Measurements from ENCODE around the gene TBC1D22A.

Gene TBC1D22A

GRCh38 chr22:46762238-46763050 is at the start of gene TBC1D22A:
TBC1D22A (plus strand) TSS chr22:46762650; CDS start chr22:46762787, 137 bp downstream.
- H3K27me3 ChIP-seq (ENCODE audit: insufficient read depth, low read length) = no peaks in the 10 kb centered on the region
- H3K9me3 ChIP-seq (ENCODE audit: low read length) = no peaks in the 10 kb centered on the region
- peak within 1 kb of the TSS; percentile 11 for H2AFZ ChIP-seq (ENCODE audit: low read depth, low read length)
- peaks cover 20% of the 10 kb centered on the region for H3K4me1 ChIP-seq (ENCODE audit: insufficient read depth, low read length)
- H3K4me3 ChIP-seq (ENCODE audit: low read length) = peak within 1 kb of the TSS; percentile 61
- H3K36me3 ChIP-seq (ENCODE audit: insufficient read depth, low read length) = peaks cover 2% of the 10 kb centered on the region

DNA sequence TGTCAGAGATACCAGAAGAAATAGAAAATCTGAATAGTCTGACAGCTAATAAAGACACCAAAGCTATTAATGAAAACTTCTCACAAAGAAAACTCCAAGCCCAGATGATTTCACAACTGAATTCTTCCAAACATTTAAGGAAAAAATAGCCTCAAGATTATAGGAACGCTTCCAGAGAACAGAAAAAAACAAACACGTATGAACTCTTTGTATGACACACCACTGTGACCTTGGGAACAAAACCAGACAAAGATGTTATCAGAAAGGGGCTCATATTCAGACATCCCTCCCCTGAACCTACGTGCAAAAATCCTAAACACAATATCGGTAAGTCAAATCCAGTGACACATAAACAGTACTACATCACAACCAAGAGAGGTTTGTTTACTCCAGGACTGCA is 47.9 kb upstream of the TBC1D22A start:
- H3K36me3 ChIP-seq (ENCODE audit: insufficient read depth, low read length) = peaks cover 73% of the 10 kb centered on the region

DNA sequence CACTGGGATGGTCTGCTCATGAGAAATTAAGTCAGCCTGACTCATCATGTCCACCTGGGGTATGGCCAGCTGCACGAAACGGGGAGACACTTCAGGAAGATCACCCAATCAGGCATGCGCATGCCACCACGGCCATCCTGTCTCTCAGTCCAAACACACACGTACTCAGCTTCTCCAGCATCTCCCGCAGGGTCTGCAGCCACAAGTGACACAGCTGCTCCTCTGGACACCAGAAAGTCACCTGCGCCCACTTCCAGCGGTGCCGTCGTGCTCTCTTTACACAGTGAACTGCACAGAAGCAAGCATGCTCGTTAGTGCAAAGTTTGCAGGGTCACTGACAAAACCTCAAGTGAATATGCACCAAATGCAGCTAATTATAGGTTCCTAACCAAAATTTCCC is 42.5 kb upstream of the TBC1D22A start:
- H3K27me3 ChIP-seq (ENCODE audit: insufficient read depth, low read length) = no peaks in the 10 kb centered on the region
- H3K9me3 ChIP-seq (ENCODE audit: low read length) = no peaks in the 10 kb centered on the region
- no peak overlapping the region for H2AFZ ChIP-seq (ENCODE audit: low read depth, low read length)
- H3K4me3 ChIP-seq (ENCODE audit: low read length) = no peak overlapping the region
- peaks cover 51% of the 10 kb centered on the region for H3K36me3 ChIP-seq (ENCODE audit: insufficient read depth, low read length)
- no peaks in the 10 kb centered on the region for H3K4me1 ChIP-seq (ENCODE audit: insufficient read depth, low read length)

More for the DNA sequence above, 47.9 kb upstream of the TBC1D22A start:
- no peaks in the 10 kb centered on the region for H3K9me3 ChIP-seq (ENCODE audit: low read length)
- H2AFZ ChIP-seq (ENCODE audit: low read depth, low read length) = no peak overlapping the region
- H3K27me3 ChIP-seq (ENCODE audit: insufficient read depth, low read length) = no peaks in the 10 kb centered on the region
- H3K4me3 ChIP-seq (ENCODE audit: low read length) = no peak overlapping the region
- no peaks in the 10 kb centered on the region for H3K4me1 ChIP-seq (ENCODE audit: insufficient read depth, low read length)

GRCh38 chr22:46721501-46722085 is 40.9 kb upstream of the TBC1D22A start:
- no peaks in the 10 kb centered on the region for H3K9me3 ChIP-seq (ENCODE audit: low read length)
- no peaks in the 10 kb centered on the region for H3K27me3 ChIP-seq (ENCODE audit: insufficient read depth, low read length)
- H2AFZ ChIP-seq (ENCODE audit: low read depth, low read length) = no peak overlapping the region
- no peak overlapping the region for H3K4me3 ChIP-seq (ENCODE audit: low read length)
- H3K36me3 ChIP-seq (ENCODE audit: insufficient read depth, low read length) = peaks cover 46% of the 10 kb centered on the region
- no peaks in the 10 kb centered on the region for H3K4me1 ChIP-seq (ENCODE audit: insufficient read depth, low read length)

GRCh38 chr22:46723882-46724281 is 38.6 kb upstream of the TBC1D22A start:
- H3K4me1 ChIP-seq (ENCODE audit: insufficient read depth, low read length) = no peaks in the 10 kb centered on the region
- no peak overlapping the region for H2AFZ ChIP-seq (ENCODE audit: low read depth, low read length)
- H3K9me3 ChIP-seq (ENCODE audit: low read length) = no peaks in the 10 kb centered on the region
- H3K4me3 ChIP-seq (ENCODE audit: low read length) = no peak overlapping the region
- H3K27me3 ChIP-seq (ENCODE audit: insufficient read depth, low read length) = no peaks in the 10 kb centered on the region
- peaks cover 35% of the 10 kb centered on the region for H3K36me3 ChIP-seq (ENCODE audit: insufficient read depth, low read length)

DNA sequence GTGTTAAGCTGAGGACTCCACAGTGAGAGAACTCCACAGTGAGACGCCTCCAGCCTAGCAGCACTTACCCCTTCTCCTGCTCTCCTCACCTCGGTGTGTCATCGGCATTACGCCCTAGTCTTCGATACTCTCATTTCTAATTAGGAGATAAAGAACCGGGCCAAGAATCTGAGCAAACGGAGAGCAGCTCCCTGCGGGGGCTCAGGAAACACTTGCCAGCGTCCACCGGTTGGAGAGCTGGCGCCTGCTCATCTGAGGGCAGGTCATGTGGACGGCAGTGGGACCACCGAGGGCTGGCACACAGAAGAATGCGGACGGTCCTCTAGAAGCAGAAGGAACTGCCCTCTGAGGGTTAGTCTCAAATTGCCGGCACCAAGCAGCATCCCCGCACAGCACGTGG is 37.4 kb upstream of the TBC1D22A start:
- Histone ChIP-seq H3K4me3 (ENCODE audit: low read length) (no peak overlapping the region), H2AFZ (ENCODE audit: low read depth, low read length) (no peak overlapping the region), H3K9me3 (ENCODE audit: low read length) (no peaks in the 10 kb centered on the region), H3K27me3 (ENCODE audit: insufficient read depth, low read length) (no peaks in the 10 kb centered on the region), H3K36me3 (ENCODE audit: insufficient read depth, low read length) (peaks cover 27% of the 10 kb centered on the region), H3K4me1 (ENCODE audit: insufficient read depth, low read length) (no peaks in the 10 kb centered on the region)

GRCh38 chr22:46726066-46726985 is 36.1 kb upstream of the TBC1D22A start:
- Histone ChIP-seq H3K4me1 (ENCODE audit: insufficient read depth, low read length) (no peaks in the 10 kb centered on the region), H3K9me3 (ENCODE audit: low read length) (no peaks in the 10 kb centered on the region), H3K4me3 (ENCODE audit: low read length) (no peak overlapping the region), H2AFZ (ENCODE audit: low read depth, low read length) (no peak overlapping the region), H3K27me3 (ENCODE audit: insufficient read depth, low read length) (no peaks in the 10 kb centered on the region), H3K36me3 (ENCODE audit: insufficient read depth, low read length) (peaks cover 21% of the 10 kb centered on the region)

DNA sequence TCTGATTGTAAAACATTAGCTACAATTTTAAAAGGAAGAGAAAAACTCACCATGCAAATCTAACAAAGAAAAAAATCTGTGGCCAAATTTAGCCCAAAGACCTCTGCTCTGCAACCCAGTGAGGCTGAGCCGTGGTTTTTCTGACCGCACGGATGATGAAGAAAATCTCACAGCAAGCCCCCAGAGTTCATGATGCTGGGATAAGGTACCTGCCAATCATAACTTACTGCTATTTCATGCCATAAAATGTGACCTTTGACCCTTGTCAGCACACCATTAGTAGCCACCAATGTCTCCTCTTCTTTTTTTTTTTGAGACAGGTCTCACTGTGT is 35.5 kb upstream of the TBC1D22A start:
- no peak overlapping the region for H3K4me3 ChIP-seq (ENCODE audit: low read length)
- peaks cover 22% of the 10 kb centered on the region for H3K36me3 ChIP-seq (ENCODE audit: insufficient read depth, low read length)
- H3K9me3 ChIP-seq (ENCODE audit: low read length) = no peaks in the 10 kb centered on the region
- H3K27me3 ChIP-seq (ENCODE audit: insufficient read depth, low read length) = no peaks in the 10 kb centered on the region
- no peaks in the 10 kb centered on the region for H3K4me1 ChIP-seq (ENCODE audit: insufficient read depth, low read length)
- H2AFZ ChIP-seq (ENCODE audit: low read depth, low read length) = no peak overlapping the region

- no peaks in the 10 kb centered on the region for H3K4me1 ChIP-seq (ENCODE audit: insufficient read depth, low read length)
- H3K4me3 ChIP-seq (ENCODE audit: low read length) = no peak overlapping the region
- H3K9me3 ChIP-seq (ENCODE audit: low read length) = no peaks in the 10 kb centered on the region
- no peaks in the 10 kb centered on the region for H3K27me3 ChIP-seq (ENCODE audit: insufficient read depth, low read length)
- H3K36me3 ChIP-seq (ENCODE audit: insufficient read depth, low read length) = peaks cover 24% of the 10 kb centered on the region
- no peak overlapping the region for H2AFZ ChIP-seq (ENCODE audit: low read depth, low read length)
Measured at GRCh38 chr22:46727813-46728364, 34.6 kb upstream of the TBC1D22A start.

GRCh38 chr22:46728470-46728869 is 34.0 kb upstream of the TBC1D22A start:
- Histone ChIP-seq H3K4me1 (ENCODE audit: insufficient read depth, low read length) (no peaks in the 10 kb centered on the region), H2AFZ (ENCODE audit: low read depth, low read length) (no peak overlapping the region), H3K36me3 (ENCODE audit: insufficient read depth, low read length) (peaks cover 24% of the 10 kb centered on the region), H3K4me3 (ENCODE audit: low read length) (no peak overlapping the region), H3K27me3 (ENCODE audit: insufficient read depth, low read length) (no peaks in the 10 kb centered on the region), H3K9me3 (ENCODE audit: low read length) (no peaks in the 10 kb centered on the region)

GRCh38 chr22:46730568-46731245 is 31.7 kb upstream of the TBC1D22A start:
- H3K4me1 ChIP-seq (ENCODE audit: insufficient read depth, low read length) = no peaks in the 10 kb centered on the region
- H3K9me3 ChIP-seq (ENCODE audit: low read length) = no peaks in the 10 kb centered on the region
- no peak overlapping the region for H3K4me3 ChIP-seq (ENCODE audit: low read length)
- H3K36me3 ChIP-seq (ENCODE audit: insufficient read depth, low read length) = peaks cover 32% of the 10 kb centered on the region
- H2AFZ ChIP-seq (ENCODE audit: low read depth, low read length) = no peak overlapping the region
- no peaks in the 10 kb centered on the region for H3K27me3 ChIP-seq (ENCODE audit: insufficient read depth, low read length)

GRCh38 chr22:46731246-46732040 is 31.0 kb upstream of the TBC1D22A start:
- peaks cover 6% of the 10 kb centered on the region for H3K4me1 ChIP-seq (ENCODE audit: insufficient read depth, low read length)
- H3K27me3 ChIP-seq (ENCODE audit: insufficient read depth, low read length) = no peaks in the 10 kb centered on the region
- peaks cover 26% of the 10 kb centered on the region for H3K36me3 ChIP-seq (ENCODE audit: insufficient read depth, low read length)
- no peaks in the 10 kb centered on the region for H3K9me3 ChIP-seq (ENCODE audit: low read length)
- no peak overlapping the region for H2AFZ ChIP-seq (ENCODE audit: low read depth, low read length)
- no peak overlapping the region for H3K4me3 ChIP-seq (ENCODE audit: low read length)
